Stimulated activated naive CD4-positive, alpha-beta T cell treated with Interleukin-2 at 50 U/mL for 16 hours (primary cell): Measurements from ENCODE around the gene SYNE1.
"Not testable (repeated sequence)": the region's sequence is repeated elsewhere in the genome, so short reads cannot be mapped to it uniquely, and the experiment has no call there.

Source experiments
- DNase-seq: peaks from one replicate; lab custom pipeline; 2025; lab: John Stamatoyannopoulos, UW

SYNE1 gene

GRCh38 chr6:152138344-152138743 is 498.8 kb downstream of the SYNE1 start:
- not testable (repeated sequence) for DNase-seq

- no peak for DNase-seq
These were observed 500.7 kb downstream of the SYNE1 start for GRCh38 chr6:152136449-152136825.

GRCh38 chr6:152135755-152136448 is 501.3 kb downstream of the SYNE1 start:
- DNase-seq: no peak

- DNase-seq: no peak
These were observed 506.7 kb downstream of the SYNE1 start for GRCh38 chr6:152130441-152130840.

GRCh38 chr6:152129691-152130151 is 507.4 kb downstream of the SYNE1 start:
- DNase-seq: no peak

GRCh38 chr6:152127432-152128165 is 509.6 kb downstream of the SYNE1 start:
- no peak for DNase-seq

GRCh38 chr6:152124429-152125074 is 512.6 kb downstream of the SYNE1 start:
- DNase-seq: no peak

- DNase-seq: no peak
These were observed 514.1 kb downstream of the SYNE1 start for GRCh38 chr6:152123076-152123475.

- DNase-seq: no peak
These were observed 514.7 kb downstream of the SYNE1 start for GRCh38 chr6:152122434-152122833.

GRCh38 chr6:152121910-152122309 is 515.3 kb downstream of the SYNE1 start:
- no peak for DNase-seq

GRCh38 chr6:152119831-152120230 is 517.3 kb downstream of the SYNE1 start:
- no peak for DNase-seq

- no peak for DNase-seq
These were observed 518.5 kb downstream of the SYNE1 start for GRCh38 chr6:152118678-152119077.

GRCh38 chr6:152118224-152118623 is 518.9 kb downstream of the SYNE1 start:
- no peak for DNase-seq

GRCh38 chr6:152117156-152118133 is 519.7 kb downstream of the SYNE1 start:
- no peak for DNase-seq

- DNase-seq: no peak
These were observed 524.5 kb downstream of the SYNE1 start for GRCh38 chr6:152112491-152113261.

GRCh38 chr6:152110886-152111820 is 526.0 kb downstream of the SYNE1 start:
- DNase-seq: no peak

- DNase-seq: no peak
These were observed 529.2 kb downstream of the SYNE1 start for GRCh38 chr6:152107973-152108372.

- DNase-seq: no peak
These were observed 537.0 kb downstream of the SYNE1 start for GRCh38 chr6:152100183-152100618.

GRCh38 chr6:152099446-152100182 is 537.5 kb downstream of the SYNE1 start:
- DNase-seq: no peak
